ENCODE measurements around the gene KCNE4.

The KCNE4 gene

DNA sequence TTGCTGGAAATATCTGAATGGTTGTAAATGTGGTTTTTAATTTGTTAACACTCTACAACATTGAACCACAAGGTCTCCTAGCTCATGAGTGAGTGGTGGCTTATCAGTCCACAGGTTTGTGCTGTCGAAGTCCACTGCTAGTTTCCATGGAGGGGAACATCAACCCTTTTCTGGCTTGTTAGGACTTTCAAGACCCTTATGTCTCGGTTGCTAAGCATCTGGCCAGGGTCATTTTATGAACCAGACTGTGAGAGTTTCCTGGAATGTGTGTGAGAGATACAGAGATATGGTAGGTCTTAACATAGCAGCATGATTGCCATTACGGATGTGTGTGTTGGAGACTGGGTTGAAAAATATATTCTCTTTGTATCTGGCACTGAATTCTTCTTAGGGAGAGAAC is 36.9 kb downstream of the KCNE4 start:
- DNase-seq: no peak

DNA sequence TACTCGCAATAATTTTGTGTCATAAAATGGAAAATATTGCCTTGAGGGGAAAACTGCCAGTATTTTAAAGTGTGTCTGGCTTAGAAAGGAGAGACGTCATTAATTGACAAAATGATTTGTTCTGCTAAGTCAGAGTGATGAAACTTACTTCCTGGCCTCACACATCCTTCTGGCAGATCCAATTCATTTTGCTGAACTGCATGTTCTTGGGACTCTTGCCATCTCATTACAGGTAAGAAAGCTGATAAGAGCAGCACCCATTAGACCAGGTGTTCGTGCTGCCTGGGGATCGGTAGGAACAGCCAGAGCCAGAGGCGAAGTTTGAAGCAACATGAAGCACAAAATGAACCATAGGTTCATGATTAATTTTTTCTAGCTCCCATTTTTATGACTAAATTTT is 38.0 kb downstream of the KCNE4 start:
- DNase-seq: no peak

DNA sequence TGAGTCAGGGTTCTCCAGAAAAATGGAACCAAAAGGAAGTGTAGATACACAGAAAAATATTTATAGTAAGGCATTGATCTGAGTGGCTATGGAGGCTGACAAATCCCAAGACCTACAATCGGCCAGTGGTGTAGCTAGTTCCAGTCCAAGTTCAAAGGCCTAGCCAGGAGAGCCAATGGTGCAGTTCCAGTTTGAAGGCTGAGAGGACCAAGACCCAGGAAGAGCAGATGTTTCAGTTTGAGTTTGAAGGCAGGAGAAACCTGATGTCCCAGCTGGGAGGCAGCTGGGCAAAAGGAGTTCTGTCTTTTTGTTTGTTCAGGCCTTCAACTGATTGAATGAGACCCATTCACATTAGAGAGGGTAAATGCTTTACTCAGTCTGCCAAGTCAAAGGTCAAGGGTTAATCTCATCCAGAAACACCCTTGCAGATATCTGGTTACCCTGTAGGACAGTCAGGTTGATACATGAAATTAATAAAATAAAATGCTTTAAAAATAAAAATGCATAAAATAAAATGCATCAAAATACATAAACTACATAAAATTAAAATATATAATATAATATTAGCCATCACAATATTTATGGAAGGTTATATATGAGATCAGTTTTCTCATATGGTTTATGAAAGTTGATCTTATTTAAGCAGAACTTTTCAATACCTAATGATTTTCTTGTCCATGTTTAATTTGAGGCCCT is 38.7 kb downstream of the KCNE4 start:
- no peak for DNase-seq

DNA sequence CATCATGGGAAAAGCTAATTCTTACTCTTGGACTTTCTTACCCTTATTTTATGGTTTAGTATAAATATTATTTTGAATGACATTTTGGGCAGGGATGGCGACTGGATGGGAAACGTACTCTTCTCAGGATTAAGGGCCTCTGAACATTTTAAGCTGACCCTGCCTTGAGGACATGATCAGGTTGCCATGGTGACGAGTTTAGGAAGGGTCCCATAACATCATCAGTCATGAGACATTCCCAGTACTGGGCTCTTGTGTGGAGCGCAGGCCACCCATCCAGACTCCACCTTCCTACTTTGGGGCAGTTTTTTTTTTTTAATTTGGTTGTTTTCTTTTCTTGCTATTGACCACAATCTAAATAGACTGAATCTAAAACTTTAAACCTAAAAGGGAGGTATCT is 40.7 kb downstream of the KCNE4 start:
- no peak for DNase-seq

DNA sequence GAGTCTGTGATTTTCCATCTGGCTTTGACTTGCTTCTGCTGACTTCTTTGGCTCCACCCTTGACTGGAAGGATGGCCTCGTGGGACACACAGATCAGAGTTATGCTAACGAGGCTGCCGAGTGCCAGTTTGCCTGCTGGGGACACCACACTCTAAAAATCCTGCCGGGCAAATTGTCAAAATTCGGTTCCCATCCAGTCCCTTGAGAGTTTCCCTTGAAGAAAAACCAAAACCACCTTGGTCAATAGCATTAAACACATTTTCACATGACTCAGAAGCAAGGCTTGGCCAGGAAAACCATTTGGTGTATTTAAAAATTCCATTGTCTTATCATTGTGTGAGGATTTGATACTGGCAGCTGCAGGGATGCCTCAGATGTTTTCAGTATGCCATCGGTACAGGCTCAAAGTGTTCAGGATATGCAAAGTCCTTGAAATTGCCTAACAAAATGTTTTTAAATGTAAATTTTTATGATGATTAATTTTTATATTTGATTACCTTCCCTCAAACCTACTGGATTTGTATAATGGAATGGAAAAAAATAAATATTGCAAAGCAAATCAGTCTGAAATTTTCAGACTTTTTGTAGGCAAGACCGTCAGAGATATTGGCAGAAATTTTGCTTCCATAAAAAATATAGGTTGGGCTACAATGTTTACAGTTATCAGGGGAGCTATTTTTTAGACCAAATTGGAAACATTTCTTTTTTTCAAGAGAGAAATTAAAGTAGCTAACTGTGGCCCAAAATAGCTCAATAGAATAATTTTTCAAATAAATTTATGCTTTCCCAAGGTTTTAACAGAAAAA is 41.6 kb downstream of the KCNE4 start:
- no peak for DNase-seq

DNA sequence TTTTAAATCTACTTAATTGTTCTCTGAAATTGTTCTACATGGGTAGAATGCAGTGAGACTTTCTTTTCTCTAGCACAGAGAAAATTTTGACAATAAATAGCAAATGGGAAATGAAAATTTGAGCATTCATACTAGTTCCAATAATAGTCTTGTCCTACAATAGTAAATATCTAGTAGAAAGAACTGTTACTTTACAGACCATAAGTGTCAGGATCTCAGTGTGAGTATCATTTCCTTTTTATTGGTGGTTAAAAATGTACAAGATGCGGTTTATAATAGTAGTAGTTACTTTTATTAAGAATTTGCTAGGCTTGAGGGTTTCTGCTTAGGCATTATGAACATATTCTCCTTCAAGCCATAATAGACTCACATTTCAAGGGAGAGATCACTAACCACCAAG is 43.2 kb downstream of the KCNE4 start:
- DNase-seq: no peak

DNA sequence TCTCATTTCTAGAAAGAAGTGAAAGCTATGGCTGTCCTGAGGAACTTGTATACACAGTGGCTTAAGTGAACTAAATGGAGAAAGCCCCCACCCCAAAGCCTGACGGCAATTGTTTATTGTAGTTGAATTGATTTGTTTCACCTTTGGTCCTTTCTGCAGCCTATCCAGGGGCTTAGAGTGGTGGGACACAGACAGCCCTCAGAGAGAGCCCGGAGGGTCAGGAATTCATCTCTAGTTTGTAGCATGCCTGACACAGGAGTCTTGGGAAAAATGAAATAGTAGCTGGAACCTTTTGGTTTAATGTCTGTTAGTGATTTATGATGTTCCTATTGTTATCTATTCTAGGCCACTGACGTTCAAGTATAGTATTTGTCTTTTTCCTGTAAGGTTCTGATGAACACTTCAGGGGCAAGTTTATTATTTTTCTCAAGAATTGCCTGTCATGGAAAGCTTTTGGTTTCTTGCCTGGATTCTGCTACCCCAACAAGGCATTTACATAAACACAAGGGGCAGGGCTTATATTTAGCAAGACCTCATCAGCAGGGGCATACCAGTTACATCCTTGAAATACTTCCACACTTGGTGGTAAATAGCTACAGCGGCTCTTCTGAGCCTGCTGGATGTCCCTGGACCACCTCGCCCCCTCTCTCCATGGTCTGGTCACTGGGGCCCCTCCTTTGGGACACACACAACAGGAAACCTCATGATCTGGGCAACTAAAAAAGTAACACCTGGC is 44.4 kb downstream of the KCNE4 start:
- DNase-seq: no peak

DNA sequence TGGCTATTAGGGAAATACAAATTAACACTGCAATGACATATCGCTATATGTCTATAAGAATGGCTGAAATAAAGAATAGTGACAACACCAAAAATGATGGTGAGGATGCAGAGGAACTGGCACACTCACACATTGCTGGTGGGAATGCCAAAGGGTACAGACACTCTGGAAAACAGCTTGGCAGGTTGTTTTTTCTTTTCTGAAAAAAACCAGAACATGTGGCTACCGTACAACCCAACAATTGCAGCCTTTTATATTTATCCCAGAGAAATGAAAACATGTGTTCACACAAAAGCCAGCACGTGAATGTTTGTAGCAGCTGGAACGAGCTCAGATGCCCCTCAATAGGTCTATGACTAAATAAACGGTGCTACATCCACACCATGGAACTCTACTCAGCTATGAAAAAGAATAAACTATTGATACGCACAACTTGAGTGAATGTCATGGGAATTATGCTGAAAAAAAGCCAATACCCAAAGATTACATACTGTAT is 45.9 kb downstream of the KCNE4 start:
- DNase-seq: no peak

DNA sequence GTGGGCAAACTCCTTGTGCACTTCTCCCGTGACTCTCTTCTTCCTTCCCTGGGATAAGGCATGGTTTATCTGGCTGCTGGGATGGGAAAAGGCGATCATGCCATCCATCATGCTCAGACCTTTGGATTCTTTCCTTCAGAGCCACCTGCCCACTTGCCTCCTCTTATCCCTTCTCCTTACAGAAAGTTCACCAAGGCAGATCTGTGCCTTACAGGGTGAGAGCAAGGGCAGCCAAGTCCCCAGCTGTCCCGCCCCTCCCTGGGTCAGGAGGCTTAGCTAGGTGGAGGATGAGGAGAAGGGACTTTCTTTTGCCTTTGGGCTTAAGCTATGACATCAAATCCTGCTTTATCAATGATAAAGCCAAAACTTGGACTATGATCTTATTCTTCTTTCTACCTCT is 47.6 kb downstream of the KCNE4 start:
- no peak for DNase-seq

DNA sequence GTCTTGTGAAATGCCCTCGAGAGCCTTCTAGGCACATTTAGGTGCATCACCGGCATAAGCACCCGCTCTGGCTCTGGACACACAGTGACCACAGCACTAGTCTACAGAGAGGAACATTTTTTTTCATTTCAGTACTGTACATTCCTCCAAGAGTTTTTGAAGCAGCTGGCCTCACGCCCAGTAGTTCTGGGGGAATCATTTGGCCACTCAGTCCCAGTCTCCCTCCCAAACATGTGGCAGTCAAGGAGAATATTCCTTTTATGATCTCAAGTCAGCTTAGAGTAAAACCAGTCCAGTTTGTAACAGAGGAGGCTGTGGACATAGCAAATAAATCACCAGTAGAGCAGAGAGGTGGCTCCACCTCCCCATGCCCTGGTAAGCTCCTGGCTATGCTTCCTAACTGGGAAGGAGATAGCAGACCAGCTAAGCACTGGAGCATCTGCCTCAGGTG is 48.1 kb downstream of the KCNE4 start:
- DNase-seq: no peak

DNA sequence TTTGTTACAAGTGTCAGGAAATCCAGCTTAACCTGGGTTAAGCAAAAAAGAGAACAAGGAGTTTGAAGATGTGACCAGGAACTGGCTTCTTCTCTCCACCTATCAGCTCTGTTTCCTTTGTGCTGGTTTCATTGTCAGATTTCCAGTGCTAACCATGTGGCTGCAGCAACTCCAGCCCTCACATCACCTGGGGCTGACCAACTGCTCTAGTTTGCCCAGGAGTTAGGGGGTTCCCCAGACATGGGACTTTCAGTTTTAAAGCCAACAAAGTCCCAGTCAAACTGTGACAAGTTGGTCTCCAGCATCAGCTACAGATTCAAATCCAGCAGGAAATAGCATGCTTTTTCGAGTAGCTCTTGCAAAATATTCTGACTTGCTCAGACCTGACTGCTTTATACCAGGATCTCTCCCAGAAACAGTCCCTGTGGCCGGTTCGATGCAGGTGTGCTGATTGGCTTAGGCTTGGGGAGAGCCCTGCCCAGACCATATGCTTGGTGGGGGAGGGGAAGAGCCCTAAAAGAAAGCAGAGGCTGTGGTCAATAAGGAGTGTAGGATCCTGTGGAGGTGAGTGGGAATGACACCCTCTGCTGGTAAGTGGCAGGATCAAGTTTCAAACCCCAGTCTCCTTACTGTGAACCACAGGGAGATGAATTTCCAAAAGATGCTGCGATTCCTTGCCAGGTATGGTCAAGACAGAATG is 49.5 kb downstream of the KCNE4 start:
- DNase-seq: no peak

DNA sequence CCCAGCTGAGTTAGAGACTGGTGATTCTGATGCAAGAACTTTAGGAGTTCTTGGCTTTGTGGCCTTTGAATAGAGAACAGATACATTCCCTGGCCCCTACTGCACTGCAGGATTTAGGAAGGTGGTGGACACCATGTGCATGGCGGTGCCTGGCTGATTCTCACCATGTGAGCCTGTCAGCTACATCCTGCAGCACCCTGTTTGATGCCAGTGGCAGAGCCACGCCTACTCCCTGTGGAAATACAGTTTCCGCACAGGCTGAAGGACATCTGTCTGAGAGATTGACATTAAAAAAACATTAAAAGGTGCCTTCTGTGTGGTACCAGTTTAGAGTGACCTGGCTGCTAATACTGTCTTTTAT is 50.0 kb downstream of the KCNE4 start:
- DNase-seq: no peak

DNA sequence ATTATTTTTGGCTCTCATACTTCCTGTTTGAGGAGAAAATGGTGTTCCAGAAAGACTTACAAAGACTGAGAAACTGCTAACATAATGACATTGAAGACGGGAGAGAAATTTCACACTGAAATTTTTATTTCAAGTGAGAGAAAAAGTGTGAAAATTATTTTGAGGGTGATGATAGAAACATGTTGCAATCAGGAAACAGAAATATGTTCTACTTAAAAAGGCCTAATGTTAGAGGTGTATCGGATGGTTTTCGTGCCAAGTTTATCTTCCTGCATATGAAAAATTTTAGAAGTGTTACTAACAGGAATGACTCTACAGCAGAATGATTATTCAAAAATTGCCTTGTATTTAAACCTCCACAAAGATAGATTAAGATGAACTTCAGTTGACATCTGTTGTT is 50.5 kb downstream of the KCNE4 start:
- DNase-seq: no peak

DNA sequence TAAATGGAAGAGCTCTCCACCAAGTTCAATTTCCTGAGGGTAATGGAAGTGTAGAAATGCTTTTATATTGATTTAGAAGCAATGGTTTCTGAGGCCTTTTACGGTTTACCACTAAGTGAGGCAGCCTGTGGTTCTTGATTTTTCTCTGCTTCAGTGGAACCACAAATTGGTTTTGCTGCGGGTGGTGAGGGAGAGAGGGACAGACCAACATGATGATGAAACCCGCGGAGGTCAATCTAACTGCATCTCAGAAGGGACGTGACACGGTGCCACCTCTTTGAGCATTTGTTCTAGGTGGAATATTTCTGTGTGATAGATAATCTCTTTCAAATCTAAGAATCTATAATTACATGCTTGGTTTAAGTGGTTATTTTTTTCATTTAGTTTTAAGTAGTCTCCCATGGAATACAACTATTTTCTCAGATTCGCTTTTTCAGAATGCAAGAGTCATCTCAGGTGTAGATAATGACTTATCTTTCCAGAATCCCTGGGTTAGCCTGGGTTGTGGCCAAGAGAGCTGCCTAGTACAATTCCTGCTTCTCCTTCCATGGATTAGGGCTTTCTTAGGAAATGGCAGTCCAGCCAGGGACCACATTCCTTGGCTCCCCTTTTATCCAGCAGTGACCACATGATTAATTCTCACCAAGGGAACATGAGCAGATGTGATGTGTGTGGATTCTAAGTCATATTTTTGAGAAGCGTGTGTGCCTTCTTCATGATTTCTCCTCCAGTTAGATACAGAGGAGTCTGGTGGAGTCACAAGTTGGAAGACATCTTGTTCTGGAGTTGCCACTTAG is 52.5 kb downstream of the KCNE4 start:
- DNase-seq: no peak

All from NCI-H2029 treated with DMSO at 0.1 percent for 48 hours (cell line).